Suppressor macrophage (primary cell): ENCODE measurements around the gene PDE3A.

Experiments
- DNase-seq, 4 experiments: peaks; one replicate each; pipeline ENCODE4 v3.0.0-alpha.2; 2020 to 2022

Gene PDE3A

DNA sequence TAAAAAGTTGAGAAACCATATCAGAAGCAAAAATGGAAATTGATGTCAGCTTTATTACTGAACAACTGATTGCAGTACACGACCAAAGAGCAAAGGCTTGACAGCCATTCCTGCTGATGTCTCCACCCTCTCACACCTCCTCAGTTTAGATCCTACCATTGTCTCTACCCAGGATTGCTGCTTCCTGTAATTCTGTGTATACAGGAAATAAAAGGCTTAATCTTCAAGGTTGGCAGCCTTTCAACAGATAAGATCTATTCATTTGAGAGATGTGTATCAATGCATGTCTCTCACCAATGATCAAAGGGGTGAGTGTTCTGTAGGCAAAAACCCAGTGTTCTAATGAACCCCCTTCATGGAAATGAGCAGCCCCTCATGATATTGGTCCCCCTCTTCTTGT, 353.8 kb downstream of the PDE3A start:
- no peak for DNase-seq

DNA sequence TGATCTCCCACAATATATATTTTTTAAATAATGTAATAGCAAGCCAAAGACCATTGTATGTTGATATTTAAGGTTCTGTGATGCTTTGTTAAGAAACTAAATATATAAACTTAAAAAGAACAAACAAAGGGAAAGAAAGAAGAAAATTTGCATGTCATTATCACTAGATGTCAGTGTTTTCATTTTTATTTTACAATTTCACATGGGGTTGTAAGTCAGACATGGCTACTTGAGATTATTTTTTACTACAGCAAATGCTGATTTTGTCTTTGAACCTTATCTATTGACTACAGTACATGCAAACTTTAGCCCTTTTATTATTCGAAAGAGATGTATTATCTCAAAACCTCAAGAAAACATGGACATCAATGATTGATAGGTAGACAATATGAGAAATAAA, 362.9 kb downstream of the PDE3A start:
- no peak for DNase-seq
